K562 (cell line): ENCODE data around the gene MRNIP. TPM values are rescaled to one million over a fixed set of nuclear protein-coding genes. Genes with fewer than 3 reads are reported as not detected.

Experiments used
- ATAC-seq: fragments of 200-7000 bp; cut with Tn5 transposase; 3 replicates; pipeline ENCODE4 v1.9.1; 2020; ENCODE audit warnings: moderate library complexity
- BruUV-seq: library from RNA; stranded (reverse); fragments of 400-500 nt; replicated peaks from 2 replicates; lab custom pipeline; 2021; lab: Mats Ljungman, UMichigan
- CTCF ChIA-PET: fragments of 300-600 bp; formaldehyde crosslinking; extraction: SDS; loops from one replicate; lab custom pipeline; 2021; ENCODE audit warnings: low intra/inter-chr PET ratio; lab: Yijun Ruan, JAX
- POLR2A ChIA-PET: fragments of 300-600, 350-650 bp; sonication (Branson Sonifier 250); formaldehyde crosslinking; extraction: SDS; loops from one replicate; lab custom pipeline; 2021; ENCODE audit warnings: antibody characterized with exemption, inconsistent platforms; lab: Yijun Ruan, JAX
- DNase-seq, 4 experiments: peaks; one replicate each; pipeline versions ENCODE4 v3.0.0 to v3.0.0-alpha.2; 2011 to 2018; ENCODE audit warnings: low spot score in 3 of 4, mixed read lengths in 3 of 4; ENCODE audit errors: extremely low read depth in 1 of 4
- FAIRE-seq: peaks from 2 replicates; lab custom pipeline; 2011; peaks lifted over from hg19 to GRCh38; lab: Jason Lieb, UNC
- H2AFZ ChIP-seq: 2 replicates; pipeline ENCODE4 v1.6.0; 2011; ENCODE audit warnings: low read depth, low read length, control low read depth, inconsistent platforms
- H3K27ac ChIP-seq: fragments of 200-600 bp; 3 replicates; pipeline ENCODE4 v1.8.0; 2011; ENCODE audit warnings: low read depth, mild to moderate bottlenecking, control low read depth, inconsistent platforms, low read length, moderate library complexity, mixed read lengths; ENCODE audit errors: extremely low read depth
- H3K27me3 ChIP-seq, 2 experiments: fragments of 300-600 bp in 1 of 2; 2 replicates in 1 of 2; 3 replicates in 1 of 2; pipeline versions ENCODE4 v1.6.0 to v1.8.0; 2011; ENCODE audit warnings: inconsistent platforms in 2 of 2, low read length in 2 of 2, mild to moderate bottlenecking in 1 of 2, mixed read lengths in 1 of 2, moderate library complexity in 1 of 2; ENCODE audit not compliant: control insufficient read depth in 2 of 2, insufficient read depth in 2 of 2
- H3K36me3 ChIP-seq: fragments of 300-600 bp; 3 replicates; pipeline ENCODE4 v1.8.0; 2011; ENCODE audit warnings: mild to moderate bottlenecking, low read length, inconsistent platforms; ENCODE audit not compliant: control insufficient read depth, insufficient read depth
- H3K4me1 ChIP-seq, 2 experiments: fragments of 200-600 bp in 1 of 2; replicated peaks in 1 of 2; 2 replicates in 1 of 2; 3 replicates in 1 of 2; pipeline versions ENCODE4 v1.5.1 to v1.8.0; 2011; ENCODE audit warnings: inconsistent platforms in 2 of 2, low read length in 2 of 2, mild to moderate bottlenecking in 1 of 2, mixed read lengths in 1 of 2, moderate library complexity in 1 of 2; ENCODE audit not compliant: control insufficient read depth in 2 of 2, insufficient read depth in 2 of 2
- H3K4me2 ChIP-seq: 2 replicates; pipeline ENCODE4 v1.6.1; 2011; ENCODE audit warnings: low read length, control low read depth, inconsistent platforms, mixed read lengths; ENCODE audit not compliant: insufficient read depth
- H3K4me3 ChIP-seq: fragments of 200-600 bp; sonication (generic), shearing (Covaris generic); 2 replicates; pipeline ENCODE4 v1.5.1; 2016; ENCODE audit warnings: control low read depth, inconsistent platforms
- H3K79me2 ChIP-seq: fragments of 200-600 bp; 3 replicates; pipeline ENCODE4 v1.8.0; 2011; ENCODE audit warnings: low read length, inconsistent platforms; ENCODE audit not compliant: control insufficient read depth, insufficient read depth
- H3K9ac ChIP-seq, 2 experiments: 2 replicates each; pipeline versions ENCODE4 v1.6.0 to v1.6.1; 2011; ENCODE audit warnings: low read depth in 2 of 2, low read length in 2 of 2, control low read depth in 1 of 2, inconsistent platforms in 1 of 2, mild to moderate bottlenecking in 1 of 2, mixed read lengths in 1 of 2; ENCODE audit not compliant: insufficient read depth in 1 of 2
- H3K9me1 ChIP-seq: one replicate; pipeline ENCODE4 v1.6.0; 2011; ENCODE audit warnings: inconsistent platforms, mild to moderate bottlenecking, low read length, moderate library complexity; ENCODE audit not compliant: control insufficient read depth, insufficient read depth
- H3K9me3 ChIP-seq: replicated peaks from 2 replicates; pipeline ENCODE4 v1.5.1; 2011; ENCODE audit warnings: low read depth, low read length, inconsistent platforms; ENCODE audit not compliant: control insufficient read depth, insufficient read depth
- H4K20me1 ChIP-seq: replicated peaks from 2 replicates; pipeline ENCODE4 v1.6.1; 2011; ENCODE audit warnings: low read length, inconsistent platforms, mixed read lengths; ENCODE audit not compliant: control insufficient read depth, insufficient read depth
- BRCA1 ChIP-seq, 2 experiments: fragments of 450-650 bp in 1 of 2; sonication (generic) in 1 of 2; formaldehyde crosslinking in 1 of 2; IDR thresholded peaks; 2 replicates each; pipeline versions ENCODE4 v1.5.0 to v1.6.1; 2017 to 2020; ENCODE audit warnings: mild to moderate bottlenecking in 1 of 2, missing genetic modification reagents in 1 of 2
- NCOA2 ChIP-seq, 2 experiments: fragments of 450-650 bp; IDR thresholded peaks; 2 replicates each; pipeline ENCODE4 v1.6.1; 2018; ENCODE audit warnings: mild to moderate bottlenecking in 2 of 2, moderate library complexity in 1 of 2; ENCODE audit not compliant: partially characterized antibody in 2 of 2
- TEAD4 ChIP-seq, 2 experiments: sonication (generic) in 1 of 2; formaldehyde crosslinking in 1 of 2; IDR thresholded peaks; 2 replicates each; pipeline versions ENCODE4 v1.6.1 to v1.8.0; 2012 to 2022; ENCODE audit warnings: borderline replicate concordance in 1 of 2, inconsistent platforms in 1 of 2, low read length in 1 of 2, mild to moderate bottlenecking in 1 of 2, missing genetic modification reagents in 1 of 2
- YBX1 ChIP-seq: fragments of 450-650 bp; IDR thresholded peaks from 2 replicates; pipeline ENCODE4 v1.7.1; 2016; ENCODE audit warnings: mild to moderate bottlenecking
- ZNF740 ChIP-seq, 3 experiments: fragments of 200-800 bp in 1 of 3; sonication (Bioruptor generic) in 1 of 3; sonication (generic) in 1 of 3; formaldehyde crosslinking in 1 of 3; IDR thresholded peaks; 2 replicates each; pipeline versions ENCODE4 v1.6.1 to v1.8.0; 2016 to 2022; ENCODE audit warnings: mild to moderate bottlenecking in 2 of 3, missing compliant biosample characterization in 2 of 3, missing genetic modification characterization in 2 of 3, missing genetic modification reagents in 1 of 3
- WGBS: fragments of 100-300 bp; shearing (Covaris generic); methylation state at CpG from one replicate; pipeline ENCODE4 v1.1.6; 2016; ENCODE audit warnings: low coverage, mixed read lengths; ENCODE audit not compliant: insufficient coverage; ENCODE audit errors: missing lambda C conversion rate; 5-methylcytosine and 5-hydroxymethylcytosine counted together
- in situ Hi-C: fragments of 300-500 bp; cut with MboI; formaldehyde crosslinking; loops from 4 replicates; pipeline ENCODE4 v1.15.0; 2018; ENCODE audit warnings: inconsistent platforms, mixed read lengths
- intact Hi-C: fragments of 100-400 bp; cut with micrococcal nuclease; formaldehyde crosslinking; loops from 2 replicates; pipeline ENCODE4 v1.14.2; 2022
- polyA plus RNA-seq, 8 experiments: library from polyadenylated mRNA; depleted of rRNA in 4 of 8; stranded (reverse) in 5 of 8; unstranded in 3 of 8; fragments of >200 nt; fragmentation: Nextera tagmentation in 2 of 8; fragmentation: Illumina TruSeq in 1 of 8; extraction: Ambion mirVana in 2 of 8; extraction: Trizol in 1 of 8; gene quantifications; 2 replicates each; pipeline versions ENCODE4 v1.2.1 to v1.2.3, GENCODE V29; 2011 to 2014; ENCODE audit warnings: inconsistent platforms in 1 of 8, missing spikeins in 1 of 8
- total RNA-seq, 7 experiments: library from RNA; depleted of rRNA in 6 of 7; stranded (reverse); fragments of >200 nt in 6 of 7; fragmentation: Illumina TruSeq in 2 of 7; extraction: Trizol in 2 of 7; gene quantifications; 2 replicates each; pipeline versions ENCODE4 v1.2.1 to v1.2.3, GENCODE V29; 2011 to 2021; ENCODE audit warnings: low replicate concordance in 1 of 7

MRNIP gene
- total and polyA plus RNA-seq, 9 of the 15 experiments (the other 6 are each of a cell fraction or from before 2014, with no cell fraction given) = 3.6 to 39.0 (median 16.8) TPM

DNA sequence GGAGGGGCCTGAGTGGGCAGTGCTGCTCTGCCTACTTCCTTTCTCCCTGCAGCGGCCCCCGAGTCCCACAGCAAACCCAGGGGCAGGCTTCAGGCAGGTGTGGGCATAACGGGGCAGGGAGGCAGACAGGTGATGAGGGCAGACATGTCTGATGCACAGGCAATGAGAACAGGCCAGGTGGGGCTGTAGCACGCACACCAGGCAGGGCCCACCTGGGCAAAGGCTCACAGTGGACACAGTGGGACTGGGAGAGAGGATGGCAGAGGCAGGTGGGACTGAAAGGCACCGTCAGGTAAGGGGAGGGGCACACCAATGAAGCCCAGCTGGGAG is 59.0 kb downstream of the MRNIP start (continued):
- no peak for TF ChIP-seq ZNF740 (CRISPR knock-in tag; IDR thresholded peaks at IDR 0.05)
- no peak for TF ChIP-seq ZNF740 (tag; IDR thresholded peaks at IDR 0.05)

- Histone ChIP-seq H3K36me3 (peaks cover 64% of the 10 kb centered on the region; the same call in 2 of the 3 replicates), H3K79me2 (peaks cover 13% of the 10 kb centered on the region), H3K27me3 (no peaks in the 10 kb centered on the region), H2AFZ (no peak overlapping the region), H3K9me1 (no peaks in the 10 kb centered on the region), H3K9me3 (no peaks in the 10 kb centered on the region), H4K20me1 (no peaks in the 10 kb centered on the region), H3K4me3 (no peak overlapping the region), H3K9ac (no peak overlapping the region), H3K4me2 (no peak overlapping the region), H3K4me1 (peaks cover 9 to 61% of the 10 kb centered on the region in 2 experiments)
- WGBS = 96% methylated on average over 31 of the region's 36 CpGs
- CTCF ChIA-PET = no interaction called here
- BruUV-seq = no TSS peak
- POLR2A ChIA-PET = interaction anchor here (0.5 to 1.1 kb wide), 2 partner anchors 12 to 30 kb away, joined by 3 to 5 read pairs; no protein-coding TSS in a partner anchor
- in situ Hi-C loops = no loop called here
- no peak for TF ChIP-seq NCOA2 (IDR thresholded peaks at IDR 0.05; ENCODE audit: partially characterized antibody in 2 of 2)
- TF ChIP-seq YBX1 = no peak
- no peak for TF ChIP-seq TEAD4 (IDR thresholded peaks at IDR 0.05; ENCODE audit: low read length)
- no peak for TF ChIP-seq TEAD4 (CRISPR knock-in tag; IDR thresholded peaks at IDR 0.05; ENCODE audit: borderline replicate concordance)
- TF ChIP-seq BRCA1 (IDR thresholded peaks at IDR 0.05) = no peak
- TF ChIP-seq BRCA1 (CRISPR knock-in tag; IDR thresholded peaks at IDR 0.05) = no peak
- TF ChIP-seq, all 486 proteins: peak for 0
- intact Hi-C loops = no loop called here
- no peak for DNase-seq
- no peak for FAIRE-seq
- no peak for ATAC-seq
- H3K27ac ChIP-seq = no peak overlapping the region
Measured at GRCh38 chr5:179798771-179799643, 59.6 kb downstream of the MRNIP start.
